DOHH2 (cell line): ENCODE data around the gene CCR7.

Source experiments
- H3F3A ChIP-seq: fragments of 200-600 bp; sonication (generic), shearing (Covaris generic); 2 replicates; pipeline ENCODE4 v1.6.0; 2016; ENCODE audit warnings: antibody characterized with exemption, mild to moderate bottlenecking; ENCODE audit not compliant: control insufficient read depth, insufficient read depth
- H3K27ac ChIP-seq: fragments of 200-600 bp; sonication (generic); 2 replicates; pipeline ENCODE4 v1.5.1; 2014; ENCODE audit warnings: low read depth, mild to moderate bottlenecking, low read length, moderate library complexity
- H3K27me3 ChIP-seq: fragments of 200-600 bp; sonication (generic); 2 replicates; pipeline ENCODE4 v1.6.1; 2014; ENCODE audit warnings: mild to moderate bottlenecking, low read length, mixed read lengths; ENCODE audit not compliant: control insufficient read depth
- H3K36me3 ChIP-seq: fragments of 200-600 bp; sonication (generic); 2 replicates; pipeline ENCODE4 v1.6.1; 2014; ENCODE audit warnings: mild to moderate bottlenecking, low read length, moderate library complexity, mixed read lengths; ENCODE audit not compliant: control insufficient read depth
- H3K4me1 ChIP-seq: fragments of 200-600 bp; sonication (generic); 2 replicates; pipeline ENCODE4 v1.6.1; 2014; ENCODE audit warnings: mild to moderate bottlenecking, low read length, mixed read lengths; ENCODE audit not compliant: control insufficient read depth
- H3K4me2 ChIP-seq: fragments of 200-600 bp; sonication (generic); 2 replicates; pipeline ENCODE4 v1.6.0; 2014; ENCODE audit warnings: mild to moderate bottlenecking, low read length, moderate library complexity
- H3K4me3 ChIP-seq: fragments of 200-600 bp; sonication (generic); 2 replicates; pipeline ENCODE4 v1.5.1; 2014; ENCODE audit warnings: mild to moderate bottlenecking, low read length, mixed read lengths
- H3K79me2 ChIP-seq: fragments of 200-600 bp; sonication (generic); 2 replicates; pipeline ENCODE4 v1.6.1; 2014; ENCODE audit warnings: mild to moderate bottlenecking, low read length, mixed read lengths; ENCODE audit not compliant: control insufficient read depth
- H3K9me2 ChIP-seq: fragments of 200-600 bp; sonication (generic); replicated peaks from 2 replicates; pipeline ENCODE4 v1.6.1; 2014; ENCODE audit warnings: mild to moderate bottlenecking, low read length, mixed read lengths; ENCODE audit not compliant: control insufficient read depth
- H3K9me3 ChIP-seq: fragments of 200-600 bp; sonication (generic); 2 replicates; pipeline ENCODE4 v1.6.1; 2014; ENCODE audit warnings: antibody characterized with exemption, low read length, mixed read lengths; ENCODE audit not compliant: control insufficient read depth, insufficient read depth
- H4K20me1 ChIP-seq: fragments of 200-600 bp; sonication (generic); 2 replicates; pipeline ENCODE4 v1.6.0; 2014; ENCODE audit warnings: low read depth, mild to moderate bottlenecking, antibody characterized with exemption, low read length, moderate library complexity; ENCODE audit not compliant: control insufficient read depth, insufficient read depth
- EZH2phosphoT487 ChIP-seq: fragments of 200-600 bp; sonication (generic); IDR thresholded peaks from 2 replicates; pipeline ENCODE4 v1.6.1; 2017; ENCODE audit warnings: borderline replicate concordance, mild to moderate bottlenecking, antibody characterized with exemption, low read length, moderate library complexity, mixed read lengths
- TF ChIP-seq, protein P1 (sequence below): fragments of 200-600 bp; sonication (generic); IDR thresholded peaks from one replicate; pipeline ENCODE4 v1.5.1; 2014; ENCODE audit warnings: antibody characterized with exemption, mild to moderate bottlenecking, low read depth, low read length; ENCODE audit not compliant: poor library complexity, severe bottlenecking

The CCR7 gene

DNA sequence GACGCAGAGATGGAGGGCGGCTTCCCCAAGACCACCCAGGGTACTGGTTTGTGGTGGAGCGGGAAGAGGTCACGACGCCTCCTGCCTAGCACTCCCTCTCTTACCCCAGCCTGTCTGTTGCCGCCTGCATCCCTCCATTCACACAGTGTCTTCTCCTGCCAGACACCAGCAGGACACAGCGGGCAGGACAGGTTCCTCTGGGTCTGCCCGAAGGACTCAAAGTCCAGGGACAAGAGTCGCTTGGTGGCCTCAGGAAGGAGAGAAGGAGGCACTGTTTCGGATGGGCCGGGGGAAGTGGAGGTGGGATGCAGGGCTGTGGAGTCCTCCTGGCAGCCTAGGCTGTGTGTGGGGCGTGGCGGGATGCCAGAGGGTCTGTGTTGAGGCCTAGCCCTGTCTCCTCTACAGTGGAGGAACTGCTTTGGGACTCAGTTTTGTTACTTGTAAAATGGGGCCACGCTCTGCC is 44.2 kb downstream of the CCR7 start:
- Histone ChIP-seq H3K4me2 (no peak overlapping the region), H3K27me3 (peaks cover 45% of the 10 kb centered on the region), H3K9me3 (peaks cover 11% of the 10 kb centered on the region; the same call in 1 of the 2 replicates), H4K20me1 (0 out of 2 replicates have a peak, but pooled peaks cover 3% of the 10 kb centered on the region), H3K9me2 (no peaks in the 10 kb centered on the region), H3K36me3 (no peaks in the 10 kb centered on the region), H3K4me3 (no peak overlapping the region), H3K27ac (no peak overlapping the region), H3K4me1 (peaks cover 15% of the 10 kb centered on the region), H3K79me2 (no peaks in the 10 kb centered on the region), H3F3A (no peaks in the 10 kb centered on the region)
- TF ChIP-seq, protein P1, sequence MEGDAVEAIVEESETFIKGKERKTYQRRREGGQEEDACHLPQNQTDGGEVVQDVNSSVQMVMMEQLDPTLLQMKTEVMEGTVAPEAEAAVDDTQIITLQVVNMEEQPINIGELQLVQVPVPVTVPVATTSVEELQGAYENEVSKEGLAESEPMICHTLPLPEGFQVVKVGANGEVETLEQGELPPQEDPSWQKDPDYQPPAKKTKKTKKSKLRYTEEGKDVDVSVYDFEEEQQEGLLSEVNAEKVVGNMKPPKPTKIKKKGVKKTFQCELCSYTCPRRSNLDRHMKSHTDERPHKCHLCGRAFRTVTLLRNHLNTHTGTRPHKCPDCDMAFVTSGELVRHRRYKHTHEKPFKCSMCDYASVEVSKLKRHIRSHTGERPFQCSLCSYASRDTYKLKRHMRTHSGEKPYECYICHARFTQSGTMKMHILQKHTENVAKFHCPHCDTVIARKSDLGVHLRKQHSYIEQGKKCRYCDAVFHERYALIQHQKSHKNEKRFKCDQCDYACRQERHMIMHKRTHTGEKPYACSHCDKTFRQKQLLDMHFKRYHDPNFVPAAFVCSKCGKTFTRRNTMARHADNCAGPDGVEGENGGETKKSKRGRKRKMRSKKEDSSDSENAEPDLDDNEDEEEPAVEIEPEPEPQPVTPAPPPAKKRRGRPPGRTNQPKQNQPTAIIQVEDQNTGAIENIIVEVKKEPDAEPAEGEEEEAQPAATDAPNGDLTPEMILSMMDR, result no peak
- TF ChIP-seq EZH2phosphoT487, result no peak

DNA sequence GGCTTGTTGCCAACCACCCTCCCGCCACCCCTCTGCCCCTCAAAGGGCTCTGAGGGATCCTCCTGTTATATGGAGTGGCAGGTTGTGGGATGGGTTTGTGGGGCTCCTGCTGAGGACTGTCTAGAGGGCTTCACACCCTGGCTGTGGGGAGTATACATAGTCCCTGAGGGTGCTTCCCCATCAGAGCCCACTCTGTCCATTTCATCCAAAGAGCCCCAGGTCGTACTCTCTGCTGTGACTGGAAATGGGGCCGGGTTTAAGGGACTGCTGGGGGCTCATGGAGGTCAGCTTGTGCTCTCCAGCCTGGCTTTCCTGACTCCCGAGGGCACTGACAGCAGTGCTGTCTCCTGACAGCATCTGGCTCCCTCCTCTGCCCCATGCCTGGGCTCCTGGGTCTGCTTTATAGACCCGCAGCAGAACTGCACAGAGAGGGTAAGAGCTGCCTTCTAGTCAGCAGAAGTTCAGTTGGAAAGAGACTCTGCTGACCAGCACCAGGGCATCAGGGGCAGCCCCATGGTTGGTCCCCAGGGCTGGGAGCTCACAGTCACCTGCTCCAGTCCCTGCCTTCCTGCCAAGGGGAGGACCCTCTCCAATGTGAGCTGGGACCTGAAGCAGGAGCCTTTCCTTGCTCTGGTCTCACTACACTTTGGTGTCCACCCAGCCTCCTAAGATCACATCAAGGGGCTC is 46.0 kb downstream of the CCR7 start:
- no peak for TF ChIP-seq EZH2phosphoT487
- TF ChIP-seq, protein P1, result no peak
- H3F3A ChIP-seq, result no peaks in the 10 kb centered on the region

DNA sequence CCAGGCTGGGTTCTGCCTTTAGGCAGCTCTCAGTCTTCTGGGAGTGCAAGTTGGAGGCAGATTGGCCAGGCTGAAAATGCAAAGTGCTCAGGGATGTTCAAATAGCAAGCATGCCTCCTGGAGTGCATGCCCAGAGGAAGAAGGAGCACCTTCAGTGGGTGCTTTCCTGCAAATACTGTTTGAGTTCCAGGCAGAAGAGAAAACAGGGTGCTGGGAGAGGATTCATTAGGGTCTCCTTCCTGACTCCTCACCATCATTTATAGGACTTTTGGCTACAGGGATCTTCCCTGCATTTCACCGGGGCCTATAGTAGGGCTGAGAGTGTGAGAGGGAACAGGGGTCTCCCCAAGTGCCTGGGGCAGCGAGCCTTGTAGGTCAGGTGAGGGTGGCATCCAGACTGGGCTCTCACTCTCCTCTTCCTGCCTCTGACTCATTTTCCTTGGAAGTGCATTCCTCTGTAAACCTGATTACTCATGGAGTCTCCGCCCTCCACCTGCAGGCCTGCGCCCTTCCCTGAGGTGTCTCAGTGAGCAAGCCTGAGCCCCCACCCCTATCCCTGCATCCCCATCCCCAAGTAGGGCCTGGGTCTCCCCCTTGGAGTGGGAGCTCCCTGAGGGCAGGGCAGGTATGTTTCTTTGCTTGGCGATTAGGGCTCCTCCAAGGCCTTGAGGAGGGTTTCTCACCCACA is 46.7 kb downstream of the CCR7 start:
- H3F3A ChIP-seq, result no peaks in the 10 kb centered on the region
- no peak overlapping the region for H3K4me2 ChIP-seq
- H3K4me1 ChIP-seq, result peaks cover 26% of the 10 kb centered on the region
- TF ChIP-seq EZH2phosphoT487, result no peak
- TF ChIP-seq, protein P1, result no peak
- no peak overlapping the region for H3K27ac ChIP-seq
- peaks cover 51% of the 10 kb centered on the region for H3K27me3 ChIP-seq
- H4K20me1 ChIP-seq, result 0 out of 2 replicates have a peak, but pooled peaks cover 3% of the 10 kb centered on the region
- H3K4me3 ChIP-seq, result no peak overlapping the region
- no peaks in the 10 kb centered on the region for H3K79me2 ChIP-seq
- no peaks in the 10 kb centered on the region for H3K36me3 ChIP-seq
- no peaks in the 10 kb centered on the region for H3K9me2 ChIP-seq
- H3K9me3 ChIP-seq, result no peaks in the 10 kb centered on the region

More for the DNA sequence above, 46.0 kb downstream of the CCR7 start:
- Histone ChIP-seq H3K4me1 (peaks cover 26% of the 10 kb centered on the region), H3K27ac (no peak overlapping the region), H3K27me3 (peaks cover 47% of the 10 kb centered on the region), H3K4me3 (no peak overlapping the region), H3K4me2 (no peak overlapping the region), H4K20me1 (0 out of 2 replicates have a peak, but pooled peaks cover 3% of the 10 kb centered on the region), H3K9me2 (no peaks in the 10 kb centered on the region), H3K36me3 (no peaks in the 10 kb centered on the region), H3K79me2 (no peaks in the 10 kb centered on the region), H3K9me3 (peaks cover 1% of the 10 kb centered on the region; the same call in 1 of the 2 replicates)
